ENCODE measurements around the gene CNOT1. TPM values are rescaled to one million over a fixed set of nuclear protein-coding genes. Genes with fewer than 3 reads are reported as not detected.
"Not testable (repeated sequence)": the region's sequence is repeated elsewhere in the genome, so short reads cannot be mapped to it uniquely, and the experiment has no call there.

Gene CNOT1
- total RNA-seq, 1 donor from 2014 or later = 129 TPM

- DNase-seq (ENCODE audit: low spot score) = no peak
These were observed 46.5 kb downstream of the CNOT1 start for GRCh38 chr16:58582971-58583765.

- no peak for DNase-seq (ENCODE audit: low spot score)
These were observed 47.5 kb downstream of the CNOT1 start for GRCh38 chr16:58582133-58582532.

DNA sequence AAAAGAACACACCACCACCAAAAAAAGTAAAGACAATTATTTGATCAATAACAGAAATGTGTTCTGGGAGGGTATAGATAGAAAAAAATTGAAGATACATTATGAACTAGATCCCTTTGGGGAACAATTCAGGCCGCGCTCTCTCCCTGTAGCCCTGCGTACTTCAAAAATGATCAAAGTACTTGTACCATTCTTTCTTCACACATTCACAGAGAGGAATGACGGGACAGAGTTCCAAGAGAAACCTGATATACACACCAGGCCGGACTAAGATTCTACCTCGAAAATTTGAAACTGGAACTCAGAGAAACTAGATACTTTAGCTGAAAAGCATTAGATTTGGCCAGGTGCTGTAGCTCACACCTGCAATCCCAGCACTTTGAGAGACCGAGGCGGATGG lies 50.0 kb downstream of the CNOT1 start:
- DNase-seq (ENCODE audit: low spot score) = no peak

GRCh38 chr16:58578642-58579041 lies 51.0 kb downstream of the CNOT1 start:
- DNase-seq (ENCODE audit: low spot score) = no peak

GRCh38 chr16:58577141-58577540 lies 52.5 kb downstream of the CNOT1 start:
- no peak for DNase-seq (ENCODE audit: low spot score)

DNA sequence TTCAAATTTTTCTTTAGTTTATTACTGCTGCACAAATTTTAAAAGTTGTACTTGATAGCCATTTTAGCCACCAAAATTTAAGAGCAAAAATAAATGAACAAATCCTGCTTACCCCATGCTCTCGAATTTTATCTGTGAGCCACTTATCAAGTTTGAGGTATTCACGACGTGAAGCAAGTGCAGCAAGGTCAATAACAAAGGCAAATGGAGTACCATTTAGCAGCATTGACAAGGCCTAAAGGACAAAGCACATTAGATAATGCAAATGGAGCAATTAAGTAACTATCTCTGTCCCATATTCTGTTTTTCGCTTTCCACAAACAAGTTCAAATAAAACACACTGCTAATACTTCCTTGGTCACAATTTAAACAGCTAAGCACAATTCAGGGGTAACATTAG lies 54.7 kb downstream of the CNOT1 start:
- DNase-seq (ENCODE audit: low spot score) = no peak

- DNase-seq (ENCODE audit: low spot score) = not testable (repeated sequence)
These were observed 63.9 kb downstream of the CNOT1 start for GRCh38 chr16:58565697-58566096.

DNA sequence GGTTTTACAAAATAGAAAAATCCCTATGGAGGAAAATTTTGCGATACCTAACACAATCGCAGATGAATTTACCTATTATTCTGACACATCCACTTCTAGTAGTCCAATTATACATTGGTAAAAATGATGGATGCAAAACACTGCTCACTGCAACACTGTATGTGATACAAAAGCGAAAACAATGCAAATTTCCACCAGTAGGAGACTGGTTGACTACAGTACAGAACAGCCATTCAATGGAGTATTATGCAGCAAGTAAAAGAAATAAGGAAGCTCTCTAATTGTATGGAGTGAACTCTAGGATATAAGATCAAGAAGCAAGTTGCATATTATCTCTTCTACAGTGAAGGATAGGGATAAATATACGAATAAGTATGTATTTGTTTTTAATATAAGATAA lies 65.9 kb downstream of the CNOT1 start:
- DNase-seq (ENCODE audit: low spot score) = no peak

DNA sequence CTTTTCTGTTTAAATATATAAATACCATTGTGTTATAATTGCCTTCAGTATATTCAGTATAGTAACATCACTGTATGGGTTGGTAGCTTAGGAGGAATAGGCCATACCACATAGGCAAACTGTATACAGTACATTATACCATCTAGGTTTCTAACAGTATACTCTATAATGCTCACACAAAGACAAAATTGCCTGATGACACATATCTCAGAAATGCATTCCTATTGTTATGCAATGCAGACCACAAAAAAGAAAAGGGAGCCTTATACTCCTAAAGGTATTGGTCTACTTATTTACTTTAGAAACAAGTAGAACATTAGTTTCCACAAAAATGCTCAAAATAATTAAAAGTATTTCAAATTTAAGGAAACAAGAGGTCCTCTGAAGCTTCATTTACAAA lies 66.4 kb downstream of the CNOT1 start:
- no peak for DNase-seq (ENCODE audit: low spot score)

DNA sequence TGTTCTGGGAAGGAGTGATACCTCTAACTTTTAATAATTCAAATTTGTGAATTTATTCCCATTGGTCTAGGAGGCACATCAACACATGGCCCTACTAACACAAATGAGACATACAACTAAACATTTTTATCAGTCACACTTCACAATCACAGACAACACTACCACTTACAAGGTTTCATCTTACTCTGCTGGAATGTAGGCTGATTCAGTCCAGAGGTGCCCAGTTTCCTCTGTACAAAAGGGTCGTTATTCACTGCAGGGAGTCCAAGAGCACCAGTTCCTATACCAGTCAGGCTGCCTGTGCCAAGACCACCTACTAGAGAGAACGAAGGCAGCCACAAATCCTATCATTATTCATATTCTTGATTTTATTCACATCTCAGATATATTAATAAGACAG lies 72.9 kb downstream of the CNOT1 start:
- DNase-seq (ENCODE audit: low spot score) = no peak

DNA sequence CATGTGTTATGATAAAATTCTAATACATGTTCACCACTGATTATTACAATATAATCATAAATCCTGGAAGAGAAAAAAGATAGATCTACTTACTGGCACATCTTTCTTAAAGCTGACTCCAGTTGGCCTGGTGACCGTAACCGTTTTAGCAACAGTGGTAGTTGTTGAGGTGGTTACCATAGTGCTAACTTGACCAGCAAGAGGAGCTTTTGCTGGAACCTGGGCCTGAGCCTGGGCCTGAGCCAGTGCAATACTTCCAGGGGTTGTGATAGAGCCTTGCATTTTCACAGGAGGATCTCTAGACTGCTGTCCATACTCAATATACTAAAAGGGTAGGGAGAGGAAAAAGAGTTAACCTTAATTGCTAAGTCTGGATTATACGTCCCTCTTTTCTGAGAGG lies 78.1 kb downstream of the CNOT1 start:
- no peak for DNase-seq (ENCODE audit: low spot score)

- no peak for DNase-seq (ENCODE audit: low spot score)
These were observed 81.2 kb downstream of the CNOT1 start for GRCh38 chr16:58548378-58548777.

DNA sequence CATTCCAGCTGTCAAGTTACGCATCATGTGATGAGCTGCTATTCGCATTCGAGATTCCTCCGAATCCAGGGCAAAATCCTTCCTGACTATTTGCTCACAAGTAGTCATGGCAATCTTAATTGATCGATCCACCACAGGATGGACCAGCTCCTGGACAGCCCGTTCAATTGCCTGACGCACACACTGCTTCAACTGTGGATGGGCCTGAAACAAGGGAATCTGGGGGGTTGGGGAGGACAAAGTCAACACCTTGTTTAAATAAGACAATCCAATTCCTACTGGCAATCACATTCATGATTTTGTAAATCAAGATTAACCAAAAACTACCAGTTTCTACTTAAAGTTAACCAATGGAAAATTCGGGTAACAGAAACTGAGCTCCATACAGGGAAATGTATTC lies 85.9 kb downstream of the CNOT1 start:
- DNase-seq (ENCODE audit: low spot score) = no peak

- no peak for DNase-seq (ENCODE audit: low spot score)
These were observed 87.3 kb downstream of the CNOT1 start for GRCh38 chr16:58542291-58542690.

GRCh38 chr16:58541711-58542110 lies 87.9 kb downstream of the CNOT1 start:
- DNase-seq (ENCODE audit: low spot score) = no peak

- DNase-seq (ENCODE audit: low spot score) = no peak
These were observed 92.3 kb downstream of the CNOT1 start for GRCh38 chr16:58537124-58537906.

GRCh38 chr16:58536278-58536677 lies 93.3 kb downstream of the CNOT1 start:
- no peak for DNase-seq (ENCODE audit: low spot score)

- no peak for DNase-seq (ENCODE audit: low spot score)
These were observed 94.5 kb downstream of the CNOT1 start for GRCh38 chr16:58535100-58535499.

GRCh38 chr16:58533751-58534470 lies 95.7 kb downstream of the CNOT1 start:
- no peak for DNase-seq (ENCODE audit: low spot score)

DNA sequence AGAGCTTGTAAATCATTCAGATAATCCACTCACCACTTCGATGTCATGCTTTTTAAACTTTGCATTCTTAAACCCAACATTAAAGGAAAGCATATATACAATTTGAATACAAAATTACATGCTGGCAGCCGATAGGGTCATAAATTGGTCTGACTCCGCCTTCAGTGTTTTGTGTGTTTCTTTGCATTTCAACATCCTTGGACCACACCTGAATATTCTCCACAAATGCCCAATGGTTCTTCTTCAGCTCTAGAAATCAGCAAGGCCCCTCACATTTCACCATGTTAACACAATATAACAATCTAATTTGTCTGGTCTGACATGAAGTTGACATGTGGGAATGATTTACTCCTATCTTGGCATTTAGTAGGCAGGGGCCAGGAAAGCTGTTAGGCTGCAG lies 97.2 kb downstream of the CNOT1 start:
- no peak for DNase-seq (ENCODE audit: low spot score)

DNA sequence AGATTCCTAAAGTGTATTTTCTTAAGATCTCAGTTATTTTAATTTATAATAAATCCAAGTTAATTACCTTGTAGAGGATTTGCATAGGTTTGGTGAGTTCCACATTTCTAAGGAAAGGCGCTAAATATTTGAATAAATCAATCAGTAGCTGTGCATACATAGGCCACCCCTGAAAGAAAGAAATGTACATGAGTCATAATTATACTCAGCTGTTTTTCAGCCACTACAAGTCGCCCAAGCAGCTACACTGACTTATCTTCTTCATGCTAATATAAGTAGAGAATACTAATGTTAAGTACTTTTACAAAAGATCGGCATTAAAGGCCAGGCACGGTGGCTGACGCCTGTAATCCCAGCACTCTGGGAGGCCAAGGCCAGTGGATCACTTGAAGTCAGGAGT lies 99.4 kb downstream of the CNOT1 start:
- no peak for DNase-seq (ENCODE audit: low spot score)

DNA sequence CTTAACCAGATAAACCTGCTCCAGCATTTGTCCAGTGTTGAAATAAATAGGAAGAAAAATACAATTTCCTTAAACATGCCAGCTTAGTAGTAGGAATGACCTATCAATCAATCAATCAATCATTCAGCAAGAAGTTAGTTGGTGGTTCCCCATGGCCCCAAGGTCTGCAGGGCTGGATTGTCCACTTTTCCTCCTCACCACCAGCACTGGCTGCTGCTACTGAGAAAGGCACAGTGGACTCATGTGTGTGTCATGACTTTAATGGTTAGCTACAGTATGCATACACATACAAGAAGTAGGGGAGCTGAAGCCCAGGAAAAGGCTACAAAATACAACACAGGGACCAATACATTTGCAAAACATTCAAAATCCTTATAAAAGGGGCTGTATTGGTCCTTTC lies 109.9 kb downstream of the CNOT1 start:
- DNase-seq (ENCODE audit: low spot score) = no peak

All from mesenteric fat pad (tissue), 1 donor.